GM19238 (cell line): Measurements from ENCODE around the gene FBXW4.
A peak's percentile ranks its signal among the peaks of the same experiment; 100 is the strongest.

Experiments used
- DNase-seq: peaks from one replicate; pipeline ENCODE4 v3.0.0; 2011; ENCODE audit warnings: low spot score; ENCODE audit not compliant: insufficient read length

FBXW4 gene

DNA sequence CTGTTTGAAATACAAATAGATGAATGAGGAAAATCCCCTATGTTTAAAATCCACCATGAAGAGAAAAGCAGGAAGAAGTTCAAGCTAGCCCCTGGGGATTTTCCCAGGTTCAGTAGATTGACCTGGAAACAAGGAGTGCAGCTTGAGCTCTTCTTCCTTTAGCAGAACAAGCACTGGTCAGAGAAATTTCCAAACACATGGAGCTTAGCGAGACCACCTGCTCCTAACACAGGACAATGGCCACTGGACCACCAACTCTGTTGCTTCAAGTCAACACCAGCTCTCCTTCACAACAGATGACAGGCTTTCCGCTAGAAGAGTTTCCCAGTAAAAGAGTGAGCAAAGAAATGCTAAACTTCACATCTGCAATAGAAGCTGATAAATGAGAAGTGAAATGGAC is 9.4 kb upstream of the FBXW4 start:
- no peak for DNase-seq

GRCh38 chr10:101696632-101697031 is 1.7 kb upstream of the FBXW4 start:
- DNase-seq = no peak

DNA sequence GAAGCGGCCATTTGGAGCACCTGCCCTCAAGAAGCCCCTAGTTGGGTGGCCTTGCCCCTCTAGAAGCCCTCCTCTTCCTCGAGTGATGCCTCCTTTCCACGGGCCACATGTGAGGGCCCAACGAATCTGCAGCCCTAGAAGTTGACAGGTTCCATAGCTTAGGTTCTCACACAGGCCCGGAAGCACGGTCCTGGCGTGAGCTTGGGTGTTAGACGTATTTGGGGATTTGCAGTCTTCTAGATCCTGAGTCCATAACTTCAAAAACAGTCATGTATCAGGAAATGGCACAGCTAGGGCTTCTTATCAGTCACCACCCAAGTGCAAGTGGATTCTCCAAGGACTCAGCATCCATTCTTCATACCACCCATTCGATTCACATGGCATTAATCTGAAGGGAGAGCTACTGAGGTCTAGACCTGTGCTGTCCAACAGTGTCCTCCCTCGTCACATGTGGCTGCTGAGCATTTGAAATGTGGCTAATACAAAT is 477 bp upstream of the FBXW4 start:
- DNase-seq = no peak

GRCh38 chr10:101693978-101694673 is 844 bp downstream of the FBXW4 start:
- DNase-seq = peak; percentile 60

- DNase-seq = peak; percentile 31
Observed at GRCh38 chr10:101693651-101693977, 1.4 kb downstream of the FBXW4 start.

DNA sequence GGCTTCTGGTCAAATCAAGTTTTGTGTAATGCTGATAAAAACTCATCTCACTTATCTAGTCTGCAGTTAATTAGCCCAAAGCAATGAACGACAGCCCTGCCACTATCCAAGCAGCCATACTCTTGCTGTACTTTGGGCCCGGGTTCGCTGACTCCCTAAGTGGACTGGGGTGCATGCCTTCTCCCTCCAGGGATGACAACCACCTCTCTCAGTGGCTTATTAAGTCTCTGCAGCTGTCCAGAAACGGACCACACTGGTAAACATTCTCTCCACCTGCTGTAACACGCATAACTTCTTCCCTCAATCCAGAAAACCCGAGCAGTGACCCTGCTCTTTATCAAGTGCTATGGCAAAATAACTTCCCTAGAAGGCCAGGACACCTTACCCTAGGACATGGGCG is 3.9 kb downstream of the FBXW4 start:
- no peak for DNase-seq

GRCh38 chr10:101690461-101690860 is 4.5 kb downstream of the FBXW4 start:
- no peak for DNase-seq

GRCh38 chr10:101687071-101687658 is 7.8 kb downstream of the FBXW4 start:
- DNase-seq = no peak

DNA sequence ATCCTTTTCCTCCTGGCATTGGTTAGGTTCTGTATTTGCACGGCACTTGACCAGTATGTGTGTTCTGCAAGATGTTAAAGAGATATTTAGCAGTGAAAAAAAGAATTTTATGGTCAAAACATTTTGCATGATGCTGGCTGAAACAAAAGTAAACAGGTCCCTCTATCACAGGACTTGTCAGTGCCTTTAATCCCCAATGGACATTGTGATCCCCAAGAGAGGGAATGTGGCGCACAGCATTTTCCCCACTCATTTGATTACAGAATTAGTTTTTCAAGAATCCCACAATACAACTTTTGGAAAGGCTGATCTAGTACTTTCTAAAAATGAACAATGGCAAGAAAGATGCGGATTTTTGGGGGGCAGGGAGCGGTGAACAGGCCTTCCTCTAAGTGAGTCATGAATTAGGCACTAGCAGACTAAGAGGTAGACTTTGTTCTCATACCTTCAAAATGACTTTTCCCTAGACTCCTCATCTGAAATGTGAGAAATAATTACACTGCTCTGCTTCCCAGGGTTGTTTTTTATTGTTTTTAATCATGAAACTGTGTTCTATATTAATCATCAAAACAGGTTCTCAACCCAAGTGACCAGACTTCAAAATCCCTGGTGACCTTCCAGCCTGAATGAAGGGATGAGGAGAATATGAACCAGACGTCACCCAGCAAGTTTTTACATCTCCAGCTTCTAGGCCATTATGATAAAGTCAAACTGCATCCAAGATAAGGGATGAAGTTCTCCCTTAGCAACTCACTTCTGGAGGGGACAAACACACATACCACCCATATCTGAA is 8.6 kb downstream of the FBXW4 start:
- DNase-seq = no peak

- no peak for DNase-seq
Observed at GRCh38 chr10:101684782-101685181, 10.2 kb downstream of the FBXW4 start.

GRCh38 chr10:101683276-101683675 is 11.7 kb downstream of the FBXW4 start:
- DNase-seq = no peak

DNA sequence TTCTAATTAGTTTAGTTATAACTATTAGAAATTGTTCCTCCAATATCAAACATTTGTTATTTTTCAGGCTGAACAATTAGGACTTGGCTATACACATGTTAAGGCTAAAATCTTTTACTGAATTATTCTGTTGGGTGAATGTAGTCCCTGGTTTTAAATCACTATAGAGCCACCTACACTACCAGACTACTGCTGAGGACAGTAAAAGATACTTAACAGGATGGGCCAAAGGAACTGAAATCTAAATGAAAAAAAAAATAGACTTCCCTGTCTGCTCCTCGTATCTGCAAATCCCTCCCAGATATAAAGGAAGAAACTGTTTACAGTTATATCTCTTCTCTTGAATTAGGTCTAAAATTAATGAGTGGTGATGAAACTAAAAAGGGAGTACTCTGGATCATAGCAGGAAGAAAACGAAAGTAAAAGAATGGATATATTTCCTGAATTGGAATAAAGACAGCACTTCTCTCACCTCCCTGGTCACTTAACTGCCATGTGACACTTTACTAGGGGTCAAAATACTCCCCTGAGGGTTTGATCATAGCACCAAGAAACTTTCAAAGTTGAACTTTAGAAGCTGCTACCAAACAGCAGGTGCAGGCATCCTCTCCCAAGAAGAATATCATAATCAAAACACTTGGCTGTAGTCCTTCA is 12.7 kb downstream of the FBXW4 start:
- no peak for DNase-seq

GRCh38 chr10:101676565-101676964 is 18.4 kb downstream of the FBXW4 start:
- DNase-seq = no peak

DNA sequence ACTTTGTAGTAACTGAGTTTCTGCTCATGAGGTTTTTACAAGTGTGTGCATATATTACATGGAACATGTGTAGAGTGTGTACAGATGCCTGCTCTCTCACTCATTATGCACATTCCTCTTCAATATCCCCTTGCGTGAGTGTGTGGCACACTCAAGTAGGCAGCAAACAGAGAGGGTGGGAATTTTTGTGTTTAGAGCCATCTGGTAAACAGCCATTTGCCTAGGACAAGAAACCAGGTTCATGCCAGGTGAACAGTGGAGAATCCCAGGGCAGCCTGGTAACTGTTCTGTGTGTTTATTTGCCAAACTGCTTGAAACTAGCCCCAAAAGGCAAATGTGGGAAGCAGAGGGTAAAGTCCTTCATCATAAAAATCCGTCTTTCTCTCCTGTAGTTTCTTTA is 19.9 kb downstream of the FBXW4 start:
- DNase-seq = no peak

GRCh38 chr10:101672536-101672935 is 22.4 kb downstream of the FBXW4 start:
- no peak for DNase-seq

DNA sequence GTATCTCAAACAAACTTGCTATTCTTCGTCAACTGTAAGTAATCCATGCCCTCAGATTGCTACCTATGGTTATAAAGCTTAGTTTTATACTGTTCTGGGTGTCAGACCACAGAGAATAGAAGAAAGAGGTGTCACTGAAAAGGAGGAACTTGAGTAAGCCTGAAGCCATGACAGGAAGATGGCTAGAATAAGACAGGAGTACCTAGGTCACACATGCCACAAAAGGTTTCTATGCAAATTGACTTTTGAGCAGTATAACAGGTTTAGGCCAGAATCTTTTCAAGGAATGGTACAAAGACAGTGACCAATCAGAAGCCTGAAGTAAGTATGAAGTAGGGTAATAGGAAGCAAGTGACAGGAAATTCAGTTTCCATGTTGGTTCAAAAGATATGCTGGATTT is 23.5 kb downstream of the FBXW4 start:
- DNase-seq = peak; percentile 19

DNA sequence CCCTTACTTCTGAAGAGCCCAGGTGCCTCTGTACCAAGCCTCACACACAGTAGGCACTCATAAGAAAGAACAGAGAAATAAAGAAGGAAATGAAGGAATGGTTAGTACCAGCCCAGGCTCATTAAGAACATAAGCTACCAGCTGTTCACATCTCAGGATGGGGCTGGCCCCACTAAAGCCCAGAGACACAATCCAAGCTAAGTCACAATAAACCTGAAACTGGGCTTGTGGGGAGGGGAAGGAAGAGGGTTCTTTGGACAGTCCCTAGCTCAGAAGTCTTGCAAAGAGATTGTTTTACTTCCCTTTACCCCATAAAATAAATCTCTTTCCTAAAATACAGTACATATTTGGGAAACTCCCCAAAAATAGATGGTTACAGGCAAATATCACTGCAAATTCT is 24.3 kb downstream of the FBXW4 start:
- no peak for DNase-seq

- DNase-seq = no peak
Observed at GRCh38 chr10:101669181-101669580, 25.8 kb downstream of the FBXW4 start.

- no peak for DNase-seq
Observed at GRCh38 chr10:101668566-101668965, 26.4 kb downstream of the FBXW4 start.

DNA sequence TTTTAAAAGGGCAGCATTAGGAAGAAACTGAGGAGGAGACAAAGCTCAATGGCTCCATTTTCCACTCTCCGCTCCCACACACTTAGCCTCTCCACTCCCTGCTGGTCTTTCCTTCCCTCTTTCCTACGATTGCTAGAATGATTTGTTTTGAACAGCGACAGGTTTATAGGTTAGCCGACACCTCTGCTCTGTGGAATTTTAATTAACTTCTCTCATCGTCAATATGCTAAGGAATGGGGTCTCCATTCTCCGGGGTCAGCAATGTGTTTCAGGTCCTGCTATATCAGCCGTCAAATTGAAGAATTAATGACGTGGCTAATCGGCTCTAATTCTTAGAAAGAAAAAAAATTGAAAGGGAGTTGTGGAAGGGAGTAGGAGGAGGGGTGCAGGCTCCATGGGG is 28.9 kb downstream of the FBXW4 start:
- no peak for DNase-seq

GRCh38 chr10:101663097-101663496 is 31.9 kb downstream of the FBXW4 start:
- no peak for DNase-seq

GRCh38 chr10:101660256-101660655 is 34.7 kb downstream of the FBXW4 start:
- DNase-seq = no peak
